GM12878 (cell line): ENCODE data around the gene ADPGK. TPM values are rescaled to one million over a fixed set of nuclear protein-coding genes. Genes with fewer than 3 reads are reported as not detected.

ENCODE experiments used
- ATAC-seq: fragments of 200-7000 bp; cut with Tn5 transposase; 3 replicates; pipeline ENCODE4 v1.9.1; 2020; ENCODE audit warnings: mild to moderate bottlenecking, moderate library complexity
- BruUV-seq: library from RNA; stranded (reverse); fragments of 400-500 nt; replicated peaks from 2 replicates; lab custom pipeline; 2021; lab: Mats Ljungman, UMichigan
- CTCF ChIA-PET: fragments of 300-600 bp; sonication (Branson Sonifier 250); formaldehyde crosslinking; extraction: SDS; loops from one replicate; lab custom pipeline; 2021; ENCODE audit warnings: inconsistent platforms; lab: Yijun Ruan, JAX
- POLR2A ChIA-PET: fragments of 350-600 bp; formaldehyde crosslinking; extraction: SDS; loops from one replicate; lab custom pipeline; 2021; ENCODE audit warnings: inconsistent platforms; lab: Charles Lee
- RAD21 ChIA-PET: fragments of 300-600 bp; sonication (Branson Sonifier 250); formaldehyde crosslinking; loops from one replicate; lab custom pipeline; 2023; ENCODE audit warnings: antibody characterized with exemption; ENCODE audit not compliant: unreplicated experiment; lab: Charles Lee
- SMC1A ChIA-PET: fragments of 300-600 bp; sonication (Branson Sonifier 250); formaldehyde crosslinking; loops from one replicate; lab custom pipeline; 2023; ENCODE audit not compliant: unreplicated experiment, uncharacterized antibody; lab: Charles Lee
- DNase-seq: peaks from one replicate; pipeline ENCODE4 v3.0.0-alpha.2; 2011; ENCODE audit warnings: low read depth, low spot score
- FAIRE-seq: peaks from 3 replicates; lab custom pipeline; 2011; peaks lifted over from hg19 to GRCh38; lab: Jason Lieb, UNC
- H2AFZ ChIP-seq: 2 replicates; pipeline ENCODE4 v1.6.0; 2011; ENCODE audit warnings: low read depth, low read length, control low read depth; ENCODE audit not compliant: control insufficient read depth
- H3K27ac ChIP-seq: 2 replicates; pipeline ENCODE4 v1.5.1; 2011; ENCODE audit warnings: control low read depth; ENCODE audit not compliant: control insufficient read depth, insufficient read depth
- H3K27me3 ChIP-seq, 2 experiments: replicated peaks in 1 of 2; 2 replicates each; pipeline versions ENCODE4 v1.6.0 to v1.6.1; 2011; ENCODE audit warnings: low read length in 1 of 2; ENCODE audit not compliant: control insufficient read depth in 2 of 2, insufficient read depth in 2 of 2
- H3K36me3 ChIP-seq, 2 experiments: 2 replicates each; pipeline ENCODE4 v1.5.1; 2011; ENCODE audit warnings: low read length in 1 of 2; ENCODE audit not compliant: control insufficient read depth in 2 of 2, insufficient read depth in 2 of 2
- H3K4me1 ChIP-seq: 2 replicates; pipeline ENCODE4 v1.6.1; 2011; ENCODE audit warnings: mild to moderate bottlenecking, low read length, moderate library complexity, mixed read lengths; ENCODE audit not compliant: control insufficient read depth, insufficient read depth
- H3K4me2 ChIP-seq: 2 replicates; pipeline ENCODE4 v1.6.0; 2011; ENCODE audit warnings: control low read depth; ENCODE audit not compliant: control insufficient read depth, insufficient read depth
- H3K4me3 ChIP-seq: fragments of 200-600 bp; sonication (generic); 2 replicates; pipeline ENCODE4 v1.5.1; 2016
- H3K79me2 ChIP-seq: 2 replicates; pipeline ENCODE4 v1.6.0; 2011; ENCODE audit warnings: low read length; ENCODE audit not compliant: control insufficient read depth, insufficient read depth
- H3K9ac ChIP-seq: 2 replicates; pipeline ENCODE4 v1.8.0; 2011; ENCODE audit warnings: low read length, control low read depth, mixed read lengths; ENCODE audit not compliant: control insufficient read depth, insufficient read depth
- H3K9me3 ChIP-seq: replicated peaks from 3 replicates; pipeline ENCODE4 v1.5.1; 2011; ENCODE audit warnings: mild to moderate bottlenecking, low read length; ENCODE audit not compliant: control insufficient read depth, insufficient read depth
- H4K20me1 ChIP-seq: 2 replicates; pipeline ENCODE4 v1.6.0; 2011; ENCODE audit not compliant: control insufficient read depth, insufficient read depth
- CBX3 ChIP-seq: fragments of 200-600 bp; sonication (generic); IDR thresholded peaks from 2 replicates; pipeline ENCODE4 v1.6.1; 2016; ENCODE audit warnings: low read depth, borderline replicate concordance
- FOXK2 ChIP-seq: fragments of 450-650 bp; IDR thresholded peaks from 2 replicates; pipeline ENCODE4 v1.6.1; 2017; ENCODE audit warnings: mild to moderate bottlenecking, moderate library complexity
- IRF4 ChIP-seq: IDR thresholded peaks from 2 replicates; pipeline ENCODE4 v1.6.1; 2011; ENCODE audit warnings: low read depth, low read length
- NR2C2 ChIP-seq: IDR thresholded peaks from 2 replicates; pipeline ENCODE4 v1.6.1; 2011; ENCODE audit warnings: borderline replicate concordance, low read depth; ENCODE audit not compliant: control insufficient read depth, insufficient read length
- ZBTB40 ChIP-seq: fragments of 450-650 bp; IDR thresholded peaks from 2 replicates; pipeline ENCODE4 v1.6.1; 2016; ENCODE audit warnings: mild to moderate bottlenecking, moderate library complexity, borderline replicate concordance
- ZNF687 ChIP-seq: fragments of 450-650 bp; IDR thresholded peaks from 2 replicates; pipeline ENCODE4 v1.6.1; 2017; ENCODE audit warnings: mild to moderate bottlenecking, moderate library complexity
- WGBS: methylation state at CpG from one replicate; pipeline ENCODE4 v1.1.6; 2016; ENCODE audit warnings: low lambda C conversion rate; ENCODE audit not compliant: insufficient replicate concordance, insufficient coverage; ENCODE audit errors: missing lambda C conversion rate; 5-methylcytosine and 5-hydroxymethylcytosine counted together
- in situ Hi-C: fragments of 300-500 bp; cut with MboI; formaldehyde crosslinking; loops from 9 replicates; pipeline ENCODE4 v1.14.3; 2018; ENCODE audit warnings: mixed read lengths
- intact Hi-C: fragments of 100-400 bp; cut with micrococcal nuclease; formaldehyde crosslinking; loops from one replicate; pipeline ENCODE4 v1.14.2; 2022; ENCODE audit not compliant: unreplicated experiment
- polyA plus RNA-seq, 11 experiments: library from polyadenylated mRNA; depleted of rRNA in 4 of 11; unstranded in 6 of 11; stranded (reverse) in 5 of 11; fragments of >200 nt; fragmentation: Nextera tagmentation in 4 of 11; fragmentation: Illumina TruSeq in 1 of 11; extraction: Ambion mirVana in 4 of 11; extraction: Trizol in 1 of 11; gene quantifications; 1 replicate in 1 of 11; 2 replicates in 10 of 11; pipeline versions ENCODE4 v1.2.1 to v1.2.3, GENCODE V29; 2011 to 2016; ENCODE audit warnings: inconsistent platforms in 2 of 11, missing spikeins in 2 of 11, low read depth in 1 of 11
- total RNA-seq, 4 experiments: library from RNA; depleted of rRNA in 3 of 4; stranded (reverse); fragments of >200 nt in 3 of 4; fragmentation: Illumina TruSeq in 1 of 4; extraction: Trizol in 1 of 4; gene quantifications; 2 replicates each; pipeline versions ENCODE4 v1.2.1 to v1.2.3, GENCODE V29; 2013 to 2021

ADPGK gene
- total and polyA plus RNA-seq, 10 of the 15 experiments (the other 5 are each of a cell fraction or from before 2014, with no cell fraction given) = 13.8 to 146 (median 56.7) TPM

- intact Hi-C loops (no loop called here), in situ Hi-C loops (no loop called here)
- no peak for ATAC-seq
- no peak overlapping the region for H3K27ac ChIP-seq
- no peak for DNase-seq
- no TSS peak for BruUV-seq
- H3K9ac ChIP-seq = no peak overlapping the region
- H3K4me3 ChIP-seq = no peak overlapping the region
- H4K20me1 ChIP-seq = no peaks in the 10 kb centered on the region
- CTCF ChIA-PET = interaction anchor here (0.7 to 3.4 kb wide), 3 partner anchors 74 to 286 kb away, joined by 3 to 21 read pairs (median 10); no protein-coding TSS in a partner anchor
- H3K79me2 ChIP-seq = no peaks in the 10 kb centered on the region
- POLR2A ChIA-PET = no interaction called here
- no peaks in the 10 kb centered on the region for H3K9me3 ChIP-seq
- H3K4me2 ChIP-seq = peak overlapping the region; percentile 88; the same call in 1 of the 2 replicates
- RAD21 ChIA-PET = no interaction called here
- no peak for TF ChIP-seq CBX3
- no peak for TF ChIP-seq NR2C2
- no peak for TF ChIP-seq ZNF687
- no peak for TF ChIP-seq ZBTB40
- no peak for TF ChIP-seq FOXK2
- TF ChIP-seq IRF4 = no peak
- no peaks in the 10 kb centered on the region for H3K36me3 ChIP-seq
- H2AFZ ChIP-seq = no peak overlapping the region
- 43% methylated on average over 7 of the region's 7 CpGs for WGBS
- H3K4me1 ChIP-seq = peaks cover 8% of the 10 kb centered on the region; the same call in 1 of the 2 replicates
- SMC1A ChIA-PET = no interaction called here
- FAIRE-seq = no peak
- H3K27me3 ChIP-seq = peaks cover 0 to 3% of the 10 kb centered on the region in 2 experiments; a peak in 1 of 4 replicates
Observed at GRCh38 chr15:72796210-72796514, 12.6 kb upstream of the ADPGK start.
